Measurements from ENCODE around the gene OLA1. TPM values are rescaled to one million over a fixed set of nuclear protein-coding genes. Genes with fewer than 3 reads are reported as not detected.
"Not testable (repeated sequence)": the region's sequence is repeated elsewhere in the genome, so short reads cannot be mapped to it uniquely, and the experiment has no call there.

OLA1 gene
- total and polyA plus RNA-seq, 7 experiments from 2014 or later: 34.4 to 84.7 (median 41.5) TPM

DNA sequence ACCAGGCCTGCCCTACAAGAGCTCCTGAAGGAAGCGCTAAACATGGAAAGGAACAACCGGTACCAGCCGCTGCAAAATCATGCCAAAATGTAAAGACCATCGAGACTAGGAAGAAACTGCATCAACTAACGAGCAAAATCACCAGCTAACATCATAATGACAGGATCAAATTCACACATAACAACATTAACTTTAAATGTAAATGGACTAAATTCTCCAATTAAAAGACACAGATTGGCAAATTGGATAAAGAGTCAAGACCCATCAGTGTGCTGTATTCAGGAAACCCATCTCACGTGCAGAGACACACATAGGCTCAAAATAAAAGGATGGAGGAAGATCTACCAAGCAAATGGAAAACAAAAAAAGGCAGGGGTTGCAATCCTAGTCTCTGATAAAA is 21.9 kb upstream of the OLA1 start:
- H3K36me3 Mint-ChIP-seq; H3K36me3 ChIP-seq (ENCODE audit: control insufficient read depth in 2 of 3, insufficient read depth in 3 of 3, low read length in 3 of 3); H3K4me1 ChIP-seq (ENCODE audit: control insufficient read depth in 2 of 2, insufficient read depth in 2 of 2, low read length in 2 of 2); H3K27me3 ChIP-seq (ENCODE audit: control insufficient read depth in 2 of 2, insufficient read depth in 2 of 2, low read length in 2 of 2); H3K9me3 ChIP-seq (ENCODE audit: control insufficient read depth in 2 of 3, low read length in 3 of 3); H3K4me3 ChIP-seq (ENCODE audit: low read length); H3K9me3 Mint-ChIP-seq; DNase-seq; ATAC-seq; H3K4me3 Mint-ChIP-seq; H3K27ac ChIP-seq (ENCODE audit: low read depth, low read length); H3K27ac Mint-ChIP-seq; H3K4me1 Mint-ChIP-seq; CTCF ChIA-PET; intact Hi-C loops (cut with micrococcal nuclease); POLR2A ChIA-PET: not testable (repeated sequence)
- H3K27me3 Mint-ChIP-seq: peaks cover 17 to 34% (median 22%) of the 10 kb centered on the region in 5 donors

DNA sequence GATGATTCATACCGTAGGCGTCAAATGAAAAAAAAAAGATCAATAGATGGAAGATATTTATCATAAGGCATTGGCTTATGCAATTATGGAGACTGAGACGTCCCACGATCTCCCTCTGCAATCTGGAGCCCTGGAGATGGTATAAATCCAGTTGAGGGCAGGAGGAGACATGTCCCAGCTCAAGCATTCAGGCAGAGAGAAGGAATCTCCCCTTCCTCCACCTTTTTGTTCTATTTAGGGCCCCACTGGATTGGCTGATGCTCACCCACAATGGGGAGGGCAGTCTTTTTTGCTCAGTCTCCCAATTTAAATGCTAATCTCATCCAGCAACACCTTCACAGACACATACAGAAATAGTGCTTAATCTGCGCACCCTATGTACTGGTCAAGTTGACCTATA is 18.0 kb upstream of the OLA1 start:
- no peak for DNase-seq
- H3K4me3 ChIP-seq (ENCODE audit: low read length): no peak overlapping the region
- POLR2A ChIA-PET: no interaction called here
- H3K27me3 Mint-ChIP-seq: peaks cover 24 to 44% (median 27%) of the 10 kb centered on the region in 5 donors
- peaks cover 0 to 3% (median 0%) of the 10 kb centered on the region in 5 donors for H3K36me3 Mint-ChIP-seq
- H3K4me1 ChIP-seq (ENCODE audit: control insufficient read depth in 2 of 2, insufficient read depth in 2 of 2, low read length in 2 of 2): no peaks in the 10 kb centered on the region
- no peaks in the 10 kb centered on the region for H3K36me3 ChIP-seq (ENCODE audit: control insufficient read depth in 2 of 3, insufficient read depth in 3 of 3, low read length in 3 of 3)
- CTCF ChIA-PET: no interaction called here
- H3K9me3 ChIP-seq (ENCODE audit: control insufficient read depth in 2 of 3, low read length in 3 of 3): no peaks in the 10 kb centered on the region
- ATAC-seq: no peak
- H3K27ac ChIP-seq (ENCODE audit: low read depth, low read length): no peak overlapping the region
- no peaks in the 10 kb centered on the region for H3K4me1 Mint-ChIP-seq
- H3K27me3 ChIP-seq (ENCODE audit: control insufficient read depth in 2 of 2, insufficient read depth in 2 of 2, low read length in 2 of 2): no peaks in the 10 kb centered on the region
- intact Hi-C loops (cut with micrococcal nuclease): no loop called here
- H3K9me3 Mint-ChIP-seq: peaks cover 0 to 5% (median 0%) of the 10 kb centered on the region in 11 donors
- H3K4me3 Mint-ChIP-seq: no peak overlapping the region
- H3K27ac Mint-ChIP-seq: no peak overlapping the region

DNA sequence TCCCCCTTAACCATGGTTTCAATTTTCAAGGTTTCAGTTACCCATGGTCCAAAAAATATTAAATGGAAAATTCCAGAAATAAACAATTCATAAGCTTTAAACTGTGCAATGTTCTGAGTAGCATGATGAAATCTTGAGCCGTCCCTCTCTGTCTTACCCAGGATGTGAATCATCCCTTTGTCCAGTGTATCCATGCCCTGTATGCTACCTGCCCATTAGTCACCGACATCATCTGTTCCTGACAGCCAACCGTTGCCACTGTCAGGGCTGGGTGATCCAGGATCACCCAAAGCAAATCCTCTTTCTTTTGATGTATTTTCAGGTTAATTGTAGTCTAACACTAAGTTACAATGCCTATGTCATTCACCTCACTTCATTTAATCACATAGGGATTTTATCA is 15.7 kb upstream of the OLA1 start:
- no peak for ATAC-seq
- CTCF ChIA-PET: no interaction called here
- DNase-seq: no peak

DNA sequence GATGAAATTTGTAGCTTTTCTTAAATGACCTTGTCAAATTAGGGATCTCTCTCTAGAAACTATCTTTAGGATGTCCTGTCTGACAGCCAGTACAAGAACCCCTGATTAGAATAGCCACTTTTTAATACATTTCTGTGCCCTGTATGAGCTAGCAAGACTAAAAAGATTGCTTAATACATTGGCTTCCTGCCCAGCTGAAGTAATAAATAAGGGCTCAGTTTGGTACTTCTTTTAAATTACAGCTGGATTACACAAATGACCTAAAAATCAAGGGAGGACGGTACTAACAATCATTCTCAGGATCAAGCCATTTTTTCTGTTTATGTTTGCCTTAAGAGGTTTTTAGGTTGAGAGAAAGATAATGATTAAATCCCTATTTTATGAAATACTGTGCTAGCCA is 11.6 kb upstream of the OLA1 start:
- Mint-ChIP-seq H3K27ac (no peak overlapping the region), H3K9me3 (no peaks in the 10 kb centered on the region), H3K4me1 (no peaks in the 10 kb centered on the region), H3K36me3 (no peaks in the 10 kb centered on the region), H3K4me3 (no peak overlapping the region), H3K27me3 (peaks cover 7 to 21% (median 16%) of the 10 kb centered on the region in 5 donors)
- Histone ChIP-seq H3K9me3 (ENCODE audit: control insufficient read depth in 2 of 3, low read length in 3 of 3) (no peaks in the 10 kb centered on the region), H3K27me3 (ENCODE audit: control insufficient read depth in 2 of 2, insufficient read depth in 2 of 2, low read length in 2 of 2) (no peaks in the 10 kb centered on the region), H3K27ac (ENCODE audit: low read depth, low read length) (no peak overlapping the region), H3K4me3 (ENCODE audit: low read length) (no peak overlapping the region), H3K36me3 (ENCODE audit: control insufficient read depth in 2 of 3, insufficient read depth in 3 of 3, low read length in 3 of 3) (no peaks in the 10 kb centered on the region), H3K4me1 (ENCODE audit: control insufficient read depth in 2 of 2, insufficient read depth in 2 of 2, low read length in 2 of 2) (no peaks in the 10 kb centered on the region)
- ATAC-seq (no peak), DNase-seq (no peak)
- ChIA-PET POLR2A (no interaction called here), CTCF (no interaction called here)
- intact Hi-C loops (cut with micrococcal nuclease): no loop called here

More for the DNA sequence above, 15.7 kb upstream of the OLA1 start:
- intact Hi-C loops (cut with micrococcal nuclease): no loop called here
- Mint-ChIP-seq H3K36me3 (peaks cover 0 to 3% (median 0%) of the 10 kb centered on the region in 5 donors), H3K27me3 (peaks cover 22 to 47% (median 32%) of the 10 kb centered on the region in 5 donors), H3K9me3 (peaks cover 0 to 1% (median 0%) of the 10 kb centered on the region in 11 donors), H3K4me3 (no peak overlapping the region), H3K4me1 (no peaks in the 10 kb centered on the region), H3K27ac (peak overlapping the region in 1 of 9 donors; percentile 5)
- POLR2A ChIA-PET: no interaction called here
- H3K9me3 ChIP-seq (ENCODE audit: control insufficient read depth in 2 of 3, low read length in 3 of 3): no peaks in the 10 kb centered on the region
- no peak overlapping the region for H3K4me3 ChIP-seq (ENCODE audit: low read length)
- H3K27ac ChIP-seq (ENCODE audit: low read depth, low read length): no peak overlapping the region
- no peaks in the 10 kb centered on the region for H3K36me3 ChIP-seq (ENCODE audit: control insufficient read depth in 2 of 3, insufficient read depth in 3 of 3, low read length in 3 of 3)
- no peaks in the 10 kb centered on the region for H3K4me1 ChIP-seq (ENCODE audit: control insufficient read depth in 2 of 2, insufficient read depth in 2 of 2, low read length in 2 of 2)
- no peaks in the 10 kb centered on the region for H3K27me3 ChIP-seq (ENCODE audit: control insufficient read depth in 2 of 2, insufficient read depth in 2 of 2, low read length in 2 of 2)

DNA sequence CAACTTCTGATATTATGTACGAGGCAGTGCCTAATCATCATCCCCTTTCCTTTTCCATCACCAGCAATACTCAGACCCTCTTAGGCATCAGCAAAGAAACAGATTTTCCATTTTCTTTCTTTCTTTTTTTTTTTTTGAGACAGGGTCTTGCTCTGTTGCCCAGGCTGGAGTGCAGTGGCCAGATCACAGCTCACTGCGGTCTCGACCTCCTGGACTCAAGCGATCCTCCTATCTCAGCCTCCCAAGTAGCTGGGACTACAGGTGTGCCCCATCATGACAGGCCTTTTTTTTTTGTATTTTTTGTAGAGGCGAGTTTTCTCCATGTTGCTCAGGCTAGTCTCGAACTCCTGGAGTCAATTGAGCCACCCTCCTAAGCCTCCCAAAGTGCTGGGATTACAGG is 5.9 kb upstream of the OLA1 start:
- peaks cover 0 to 2% (median 0%) of the 10 kb centered on the region in 5 donors for H3K36me3 Mint-ChIP-seq
- intact Hi-C loops (cut with micrococcal nuclease): no loop called here
- no peak for DNase-seq
- no peak overlapping the region for H3K27ac ChIP-seq (ENCODE audit: low read depth, low read length)
- H3K27me3 Mint-ChIP-seq: peaks cover 0 to 10% (median 0%) of the 10 kb centered on the region in 5 donors
- H3K36me3 ChIP-seq (ENCODE audit: control insufficient read depth in 2 of 3, insufficient read depth in 3 of 3, low read length in 3 of 3): no peaks in the 10 kb centered on the region
- ChIA-PET CTCF (no interaction called here), POLR2A (interaction anchor here (1.2 kb wide), 1 partner anchor 62 kb away, joined by 5 read pairs; no protein-coding TSS in a partner anchor)
- H3K4me1 Mint-ChIP-seq: peaks cover 0 to 5% (median 1%) of the 10 kb centered on the region in 7 donors
- H3K27ac Mint-ChIP-seq: no peak overlapping the region
- H3K9me3 ChIP-seq (ENCODE audit: control insufficient read depth in 2 of 3, low read length in 3 of 3): no peaks in the 10 kb centered on the region
- peaks cover 0 to 3% (median 0%) of the 10 kb centered on the region in 11 donors for H3K9me3 Mint-ChIP-seq
- no peak overlapping the region for H3K4me3 Mint-ChIP-seq
- H3K4me1 ChIP-seq (ENCODE audit: control insufficient read depth in 2 of 2, insufficient read depth in 2 of 2, low read length in 2 of 2): peaks cover under 1 to 2% of the 10 kb centered on the region in 2 donors
- no peak overlapping the region for H3K4me3 ChIP-seq (ENCODE audit: low read length)
- ATAC-seq: no peak
- no peaks in the 10 kb centered on the region for H3K27me3 ChIP-seq (ENCODE audit: control insufficient read depth in 2 of 2, insufficient read depth in 2 of 2, low read length in 2 of 2)

DNA sequence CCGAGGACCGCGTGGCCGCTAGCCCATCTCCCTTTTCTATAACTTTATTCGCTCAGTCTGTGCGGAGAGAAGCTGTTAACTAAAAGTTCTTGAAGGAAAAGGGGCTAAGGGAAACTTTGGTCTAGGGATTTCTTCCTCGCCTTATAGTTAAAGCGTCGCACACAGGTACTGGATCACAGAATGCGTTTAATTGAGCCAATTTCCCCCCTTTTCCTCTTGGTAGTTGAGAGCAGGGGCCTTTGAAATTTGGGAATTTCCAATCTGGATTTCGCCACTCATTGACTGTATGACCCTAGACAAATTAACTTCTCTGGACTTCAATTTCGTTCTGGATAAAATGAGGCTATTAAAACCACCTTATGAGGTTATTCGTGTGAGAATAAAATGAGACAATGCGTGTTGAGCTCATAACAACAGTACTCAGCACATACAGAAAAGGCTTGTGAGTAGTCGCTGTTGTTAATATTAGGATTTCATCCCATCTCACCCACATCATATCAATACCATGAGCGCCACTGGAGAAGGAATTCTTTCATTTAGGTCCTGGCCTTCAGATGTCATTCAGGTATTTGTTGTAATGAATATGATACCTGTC is 763 bp upstream of the OLA1 start:
- intact Hi-C loops (cut with micrococcal nuclease): loop anchor here (1.0 to 5.0 kb wide), 14 partner anchors 83 to 1753 kb away; partner anchors contain the start of genes LNPK (in 2 of the 2), SCRN3 (in 2 of the 2), ATF2 (in 1 of the 2) and CDCA7 (in 1 of the 2)
- Histone ChIP-seq H3K9me3 (ENCODE audit: control insufficient read depth in 2 of 3, low read length in 3 of 3) (no peaks in the 10 kb centered on the region), H3K36me3 (ENCODE audit: control insufficient read depth in 2 of 3, insufficient read depth in 3 of 3, low read length in 3 of 3) (peaks cover 0 to 4% (median 0%) of the 10 kb centered on the region in 3 experiments), H3K4me1 (ENCODE audit: control insufficient read depth in 2 of 2, insufficient read depth in 2 of 2, low read length in 2 of 2) (peaks cover 6 to 12% of the 10 kb centered on the region in 2 donors), H3K27ac (ENCODE audit: low read depth, low read length) (peak overlapping the region; percentile 79), H3K27me3 (ENCODE audit: control insufficient read depth in 2 of 2, insufficient read depth in 2 of 2, low read length in 2 of 2) (no peaks in the 10 kb centered on the region), H3K4me3 (ENCODE audit: low read length) (peak overlapping the region; percentile 90)
- H3K27me3 Mint-ChIP-seq: peaks cover 0 to 5% (median 0%) of the 10 kb centered on the region in 5 donors
- peak overlapping the region; percentile 15 to 88 (median 79) for H3K27ac Mint-ChIP-seq
- H3K9me3 Mint-ChIP-seq: peaks cover 0 to 3% (median 0%) of the 10 kb centered on the region in 11 donors
- H3K36me3 Mint-ChIP-seq: peaks cover 0 to 12% (median 7%) of the 10 kb centered on the region in 5 donors
- ATAC-seq: no peak
- DNase-seq: no peak
- POLR2A ChIA-PET: interaction anchor here (0.7 to 1.6 kb wide), 3 partner anchors 76 to 284 kb away, joined by 3 to 8 read pairs (median 3); partner anchors contain the start of genes SCRN3 and SP3
- peak overlapping the region; percentile 71 to 87 (median 84) for H3K4me3 Mint-ChIP-seq
- peaks cover 14 to 28% (median 21%) of the 10 kb centered on the region in 7 donors for H3K4me1 Mint-ChIP-seq
- CTCF ChIA-PET: interaction anchor here (1.0 kb wide), 1 partner anchor 342 kb away, joined by 3 read pairs; no protein-coding TSS in a partner anchor

All from naive thymus-derived CD4-positive, alpha-beta T cell (primary cell).